Mucosa of descending colon (tissue), 3 donors: ENCODE measurements around the gene USH1G. TPM values are rescaled to one million over a fixed set of nuclear protein-coding genes. Genes with fewer than 3 reads are reported as not detected.
A peak's percentile ranks its signal among the peaks of the same experiment; 100 is the strongest.

Source experiments
- ATAC-seq: fragments of 200-7000 bp; cut with Tn5 transposase; one replicate; pipeline ENCODE4 v1.9.1; 2020; ENCODE audit warnings: mild to moderate bottlenecking, moderate library complexity
- DNase-seq, 3 donors: peaks; one replicate each; pipeline ENCODE4 v3.0.0-alpha.2; 2020
- H3K36me3 ChIP-seq: fragments of 200-600 bp; one replicate; pipeline ENCODE4 v1.8.0; 2021; ENCODE audit warnings: low read depth, mild to moderate bottlenecking
- H3K4me1 ChIP-seq: fragments of 200-600 bp; one replicate; pipeline ENCODE4 v1.8.0; 2021; ENCODE audit warnings: low read depth, mild to moderate bottlenecking
- H3K4me3 ChIP-seq: fragments of 200-600 bp; one replicate; pipeline ENCODE4 v1.8.0; 2021; ENCODE audit warnings: mild to moderate bottlenecking
- H3K9me3 ChIP-seq: fragments of 200-600 bp; one replicate; pipeline ENCODE4 v1.8.0; 2021; ENCODE audit warnings: mild to moderate bottlenecking
- CTCF ChIP-seq: fragments of 200-600 bp; IDR thresholded peaks from one replicate; pipeline ENCODE4 v1.8.0; 2022; ENCODE audit warnings: antibody characterized with exemption, mild to moderate bottlenecking
- intact Hi-C, 2 donors: fragments of 100-400 bp; cut with DNase I in 1 of 2; cut with micrococcal nuclease in 1 of 2; formaldehyde crosslinking; loops; one replicate each; pipeline versions ENCODE4 v1.11.0 to v1.11.1; 2022; cut with DNase I, micrococcal nuclease
- total RNA-seq, 3 donors: library from RNA; stranded (reverse); fragmentation: NEBNext Ultra II Directional in 2 of 3; extraction: Animal tissue kit (Norgen Biotek cat#: 25700) in 2 of 3; gene quantifications; one replicate each; pipeline versions ENCODE4 v1.2.1 to v1.2.4, GENCODE V29; 2021 to 2023
- donor health status: DM: no; HTN: no; CAD: no; lungs with moderate emphysema.
- donor health status: DM: no; HTN: no; CAD: no.
- donor health status: DM: no; HTN: yes; CAD: no.

Gene USH1G
- total RNA-seq, 3 donors from 2014 or later = not detected

GRCh38 chr17:74961657-74962350 is 38.7 kb upstream of the USH1G start:
- intact Hi-C loops = no loop called here
- H3K4me1 ChIP-seq = no peaks in the 10 kb centered on the region
- no peaks in the 10 kb centered on the region for H3K9me3 ChIP-seq
- peak; percentile 85 for ATAC-seq
- no peaks in the 10 kb centered on the region for H3K36me3 ChIP-seq
- DNase-seq = peak; percentile 79 to 95 (median 89)
- peak; percentile 33 for TF ChIP-seq CTCF
- H3K4me3 ChIP-seq = no peak overlapping the region

GRCh38 chr17:74960570-74961342 is 37.7 kb upstream of the USH1G start:
- no peaks in the 10 kb centered on the region for H3K4me1 ChIP-seq
- intact Hi-C loops = no loop called here
- DNase-seq (peak in 2 of 3 donors; percentile 72 to 81), ATAC-seq (peak; percentile 73)
- no peaks in the 10 kb centered on the region for H3K36me3 ChIP-seq
- no peak overlapping the region for H3K4me3 ChIP-seq
- no peaks in the 10 kb centered on the region for H3K9me3 ChIP-seq
- TF ChIP-seq CTCF = no peak

GRCh38 chr17:74959826-74960515 is 36.9 kb upstream of the USH1G start:
- ATAC-seq = peak; percentile 24
- Histone ChIP-seq H3K9me3 (no peaks in the 10 kb centered on the region), H3K36me3 (no peaks in the 10 kb centered on the region), H3K4me1 (no peaks in the 10 kb centered on the region), H3K4me3 (no peak overlapping the region)
- intact Hi-C loops = no loop called here
- DNase-seq = no peak
- TF ChIP-seq CTCF = no peak

- TF ChIP-seq CTCF = peak; percentile 91
- H3K36me3 ChIP-seq = no peaks in the 10 kb centered on the region
- no peaks in the 10 kb centered on the region for H3K9me3 ChIP-seq
- DNase-seq (peak in 2 of 3 donors; percentile 85 to 89), ATAC-seq (peak; percentile 49)
- H3K4me1 ChIP-seq = peaks cover 5% of the 10 kb centered on the region
- intact Hi-C loops = no loop called here
- H3K4me3 ChIP-seq = no peak overlapping the region
Observed at GRCh38 chr17:74957935-74958740, 35.1 kb upstream of the USH1G start.

GRCh38 chr17:74956093-74956492 is 33.0 kb upstream of the USH1G start:
- DNase-seq = no peak
- Histone ChIP-seq H3K4me3 (no peak overlapping the region), H3K4me1 (peaks cover 9% of the 10 kb centered on the region), H3K36me3 (no peaks in the 10 kb centered on the region), H3K9me3 (no peaks in the 10 kb centered on the region)
- no peak for ATAC-seq
- TF ChIP-seq CTCF = no peak
- intact Hi-C loops = no loop called here
